BJ (cell line): ENCODE data around the gene RNF43. TPM values are rescaled to one million over a fixed set of nuclear protein-coding genes. Genes with fewer than 3 reads are reported as not detected.

ENCODE experiments used
- CTCF ChIA-PET: fragments of 350-600 bp; formaldehyde crosslinking; extraction: SDS; loops from one replicate; lab custom pipeline; 2021; ENCODE audit warnings: antibody characterized with exemption, inconsistent platforms; lab: Yijun Ruan, JAX
- POLR2A ChIA-PET: fragments of 300-600 bp; sonication (Branson Sonifier 250); formaldehyde crosslinking; extraction: SDS; loops from one replicate; lab custom pipeline; 2021; ENCODE audit warnings: antibody characterized with exemption; lab: Charles Lee
- DNase-seq: peaks from one replicate; pipeline ENCODE4 v3.0.0-alpha.2; 2011; ENCODE audit warnings: low read depth
- H3K27me3 ChIP-seq: 2 replicates; pipeline ENCODE4 v1.6.0; 2011; ENCODE audit warnings: low read length; ENCODE audit not compliant: control insufficient read depth, insufficient read depth
- H3K36me3 ChIP-seq: 2 replicates; pipeline ENCODE4 v1.5.1; 2011; ENCODE audit warnings: low read length; ENCODE audit not compliant: control insufficient read depth, insufficient read depth
- H3K4me3 ChIP-seq: 2 replicates; pipeline ENCODE4 v1.5.1; 2011; ENCODE audit warnings: low read depth, mild to moderate bottlenecking, control low read depth, low read length
- CTCF ChIP-seq: IDR thresholded peaks from 2 replicates; pipeline ENCODE4 v1.5.1; 2011; ENCODE audit warnings: low read depth, mild to moderate bottlenecking, control low read depth, inconsistent platforms, low read length, moderate library complexity; ENCODE audit not compliant: insufficient read depth
- polyA plus RNA-seq: library from polyadenylated mRNA; depleted of rRNA; stranded (reverse); fragments of >200 nt; gene quantifications from 2 replicates; pipeline ENCODE4 v1.2.3, GENCODE V29; 2011

RNF43 gene
- polyA plus RNA-seq, 1 experiment = not detected

DNA sequence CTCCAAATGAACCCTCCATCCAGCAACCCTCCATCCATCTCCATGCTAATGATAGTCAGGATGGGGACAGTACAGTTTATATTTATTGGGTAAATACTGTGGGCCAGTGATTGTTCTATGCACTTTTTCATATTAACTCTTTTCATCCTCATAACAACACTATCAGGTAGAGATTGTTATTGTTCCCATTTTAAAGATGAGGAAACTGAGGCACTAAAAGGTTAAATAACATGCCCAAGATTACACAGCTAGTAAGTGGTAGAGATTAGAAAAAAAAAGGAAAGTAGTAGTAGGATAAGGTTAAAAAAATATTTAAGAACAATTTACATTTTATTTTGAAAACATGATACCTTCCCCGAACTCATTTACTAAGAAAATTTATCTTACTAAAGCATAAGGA, 43.4 kb downstream of the RNF43 start:
- no peak for TF ChIP-seq CTCF
- no peak for DNase-seq
- H3K27me3 ChIP-seq = peaks cover 5% of the 10 kb centered on the region
- no peak overlapping the region for H3K4me3 ChIP-seq
- ChIA-PET CTCF (interaction anchor here (0.8 to 2.0 kb wide), 3 partner anchors 12 to 57 kb away, joined by 3 to 7 read pairs (median 3); partner anchors contain the start of gene RNF43), POLR2A (no interaction called here)
- H3K36me3 ChIP-seq = no peaks in the 10 kb centered on the region

GRCh38 chr17:58373003-58373402, 44.3 kb downstream of the RNF43 start:
- Histone ChIP-seq H3K27me3 (peaks cover 5% of the 10 kb centered on the region), H3K4me3 (no peak overlapping the region), H3K36me3 (no peaks in the 10 kb centered on the region)
- DNase-seq = no peak
- TF ChIP-seq CTCF = no peak
- POLR2A ChIA-PET = no interaction called here
- CTCF ChIA-PET = interaction anchor here (1.5 to 2.0 kb wide), 2 partner anchors 45 to 56 kb away, joined by 3 to 7 read pairs; partner anchors contain the start of gene RNF43

- DNase-seq = no peak
- no peak for TF ChIP-seq CTCF
- CTCF ChIA-PET = interaction anchor here (0.9 to 3.1 kb wide), 4 partner anchors 10 to 54 kb away, joined by 3 to 9 read pairs (median 3); partner anchors contain the start of gene RNF43
- Histone ChIP-seq H3K36me3 (no peaks in the 10 kb centered on the region), H3K4me3 (no peak overlapping the region), H3K27me3 (peaks cover 1% of the 10 kb centered on the region; the same call in 1 of the 2 replicates)
- POLR2A ChIA-PET = no interaction called here
Measured at GRCh38 chr17:58371300-58371950, 45.9 kb downstream of the RNF43 start.

DNA sequence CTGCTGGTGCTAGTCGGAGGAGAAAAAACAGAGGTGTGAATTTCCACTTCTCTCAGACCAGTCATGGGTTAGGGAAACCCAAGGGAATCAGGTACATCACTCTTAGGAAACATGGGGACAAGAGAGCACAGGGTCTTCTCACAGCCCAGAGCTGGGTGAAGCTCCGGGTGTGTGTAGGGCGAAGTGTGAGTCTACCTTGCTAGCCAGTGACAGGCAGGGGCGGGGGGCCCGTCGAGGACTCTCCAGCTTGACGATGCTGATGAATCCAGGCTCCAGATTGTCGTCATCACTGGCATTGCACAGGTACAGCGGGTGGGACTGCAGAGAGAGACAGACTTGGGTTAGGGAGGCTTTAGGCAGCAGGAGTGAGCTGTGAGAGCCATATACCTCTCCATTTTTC, 46.6 kb downstream of the RNF43 start:
- peaks cover 1% of the 10 kb centered on the region for H3K27me3 ChIP-seq
- POLR2A ChIA-PET = no interaction called here
- TF ChIP-seq CTCF = no peak
- no peak for DNase-seq
- H3K4me3 ChIP-seq = no peak overlapping the region
- CTCF ChIA-PET = interaction anchor here (0.9 to 3.1 kb wide), 2 partner anchors 29 to 53 kb away, joined by 3 to 9 read pairs; no protein-coding TSS in a partner anchor
- no peaks in the 10 kb centered on the region for H3K36me3 ChIP-seq

DNA sequence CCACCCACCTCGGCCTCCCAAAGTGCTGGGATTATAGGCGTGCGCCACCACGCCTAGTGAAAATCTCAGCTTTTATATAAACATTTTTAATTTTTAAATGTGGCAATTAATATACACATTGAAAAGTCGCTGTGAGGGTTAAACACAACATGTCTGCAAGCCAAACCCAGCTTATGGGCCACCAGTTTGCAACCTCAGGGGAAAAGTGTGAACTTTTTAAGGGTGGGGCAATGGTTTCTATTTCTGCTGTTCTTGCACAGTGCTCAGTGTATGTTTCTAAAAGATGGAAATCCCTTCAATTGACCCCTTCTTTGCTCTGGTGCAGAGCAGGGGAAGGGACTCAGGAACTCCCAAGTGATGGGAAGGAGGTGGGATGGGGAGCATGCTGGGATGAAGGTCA, 47.0 kb downstream of the RNF43 start:
- POLR2A ChIA-PET = no interaction called here

More for the DNA sequence above, 47.0 kb downstream of the RNF43 start:
- H3K36me3 ChIP-seq = no peaks in the 10 kb centered on the region
- peaks cover 1% of the 10 kb centered on the region for H3K27me3 ChIP-seq
- CTCF ChIA-PET = interaction anchor here (0.9 to 3.1 kb wide), 2 partner anchors 29 to 53 kb away, joined by 3 to 9 read pairs; no protein-coding TSS in a partner anchor
- no peak for DNase-seq
- TF ChIP-seq CTCF = no peak
- H3K4me3 ChIP-seq = no peak overlapping the region
